Measurements from ENCODE around the gene R3HDML.

R3HDML gene

GRCh38 chr20:44399446-44399845, 62.6 kb downstream of the R3HDML start:
- TF ChIP-seq CTCF (conservative IDR thresholded peaks at IDR 0.05; ENCODE audit: low read depth, low read length), result no peak
- no peak for DNase-seq (ENCODE audit: low read depth)

DNA sequence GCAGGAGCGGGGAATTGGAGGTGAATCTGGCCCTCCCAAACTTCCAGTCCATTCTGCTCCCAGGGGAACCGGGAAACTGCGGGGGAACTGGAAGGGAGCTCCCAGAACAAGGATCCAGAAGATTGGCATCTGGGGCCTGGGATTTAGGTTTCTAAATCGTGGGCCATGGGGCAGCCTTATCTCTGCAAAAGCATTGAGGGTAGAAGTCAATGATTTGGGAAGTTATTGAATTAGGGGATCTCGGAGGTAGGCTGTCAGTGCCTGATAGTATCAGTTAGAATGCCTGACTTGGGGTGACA, 63.8 kb downstream of the R3HDML start:
- DNase-seq (ENCODE audit: low read depth), result no peak
- TF ChIP-seq CTCF (conservative IDR thresholded peaks at IDR 0.05; ENCODE audit: low read depth, low read length), result no peak
- no peak overlapping the region for H3K4me3 ChIP-seq (ENCODE audit: low read depth, low read length)

More at GRCh38 chr20:44399446-44399845, 62.6 kb downstream of the R3HDML start:
- H3K4me3 ChIP-seq (ENCODE audit: low read depth, low read length), result no peak overlapping the region

All from choroid plexus epithelial cell (primary cell).